NT2/D1 (cell line): ENCODE results near the gene PPP1R7.

Experiments used
- YY1 ChIP-seq: IDR thresholded peaks from 2 replicates; pipeline ENCODE4 v1.6.1; 2011; ENCODE audit not compliant: insufficient read length, insufficient read depth
- ZNF274 ChIP-seq: IDR thresholded peaks from 2 replicates; pipeline ENCODE4 v1.6.1; 2011; ENCODE audit warnings: mild to moderate bottlenecking, low read depth, low read length

DNA sequence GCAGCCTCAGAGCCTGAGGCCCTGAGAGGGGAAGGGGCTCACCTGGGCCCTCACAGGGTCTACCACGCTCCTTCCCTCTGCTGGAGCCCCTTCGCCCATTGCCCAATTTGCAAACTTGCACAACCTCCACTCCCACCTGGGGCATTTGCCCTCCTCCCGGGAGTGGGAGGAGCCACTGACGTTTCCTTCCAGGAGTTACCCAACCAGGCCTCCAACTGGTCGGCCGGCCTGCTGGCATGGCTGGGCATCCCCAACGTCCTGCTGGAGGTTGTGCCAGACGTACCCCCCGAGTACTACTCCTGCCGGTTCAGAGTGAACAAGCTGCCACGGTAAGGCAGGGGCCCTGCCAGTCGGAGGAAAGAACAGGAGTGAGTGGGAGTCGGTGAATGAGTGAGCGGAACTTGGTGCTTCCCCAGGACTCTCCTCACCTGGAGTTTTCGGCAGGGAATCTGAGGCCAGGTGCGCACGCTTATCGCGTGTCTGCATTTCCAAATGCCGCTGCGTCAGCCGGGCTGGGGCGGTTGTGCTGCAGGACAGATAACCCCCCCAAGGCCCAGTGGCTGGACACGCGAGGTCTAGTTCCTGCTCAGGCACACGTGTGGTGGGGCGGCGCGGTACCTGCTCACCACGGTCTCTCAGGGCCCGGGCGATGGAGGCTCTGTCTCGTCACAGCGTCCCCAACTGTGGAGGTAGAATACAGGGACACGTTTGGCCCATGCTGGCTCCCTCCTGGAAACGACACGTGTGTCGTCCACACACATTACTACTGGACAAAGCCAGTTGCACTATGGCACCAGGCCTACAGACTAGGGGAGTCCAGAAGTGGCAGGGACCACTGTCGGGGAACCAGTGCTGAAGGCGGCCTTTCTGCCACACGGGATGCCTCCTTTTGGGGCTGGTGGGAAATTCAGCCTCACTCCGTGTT, 49.9 kb downstream of the PPP1R7 start:
- TF ChIP-seq YY1, result no peak
- no peak for TF ChIP-seq ZNF274
